ENCODE data around the gene PTPN23.
A peak's percentile ranks its signal among the peaks of the same experiment; 100 is the strongest.

PTPN23 gene

GRCh38 chr3:47420044-47420430 lies 39.2 kb downstream of the PTPN23 start:
- Histone ChIP-seq H3K36me3 (ENCODE audit: low read length) (no peaks in the 10 kb centered on the region), H3F3A (ENCODE audit: insufficient read depth) (0 out of 2 replicates have a peak, but pooled peaks cover 9% of the 10 kb centered on the region), H3K9ac (ENCODE audit: low read length) (no peak overlapping the region), H3K9me3 (ENCODE audit: insufficient read depth, low read length) (no peaks in the 10 kb centered on the region), H3K79me2 (ENCODE audit: insufficient read depth, low read length) (no peaks in the 10 kb centered on the region), H4K20me1 (ENCODE audit: low read depth, low read length) (no peaks in the 10 kb centered on the region), H3K27ac (ENCODE audit: low read depth, low read length) (no peak overlapping the region), H3K4me2 (ENCODE audit: low read depth, low read length, poor library complexity, severe bottlenecking) (no peak overlapping the region), H3K27me3 (ENCODE audit: low read length) (no peaks in the 10 kb centered on the region), H3K4me3 (ENCODE audit: insufficient read depth, low read length, poor library complexity, severe bottlenecking) (no peak overlapping the region), H3K9me2 (replicated peaks; ENCODE audit: insufficient read depth, low read length) (no peaks in the 10 kb centered on the region), H2AFZ (ENCODE audit: low read depth, low read length, severe bottlenecking) (no peak overlapping the region)
- TF ChIP-seq EZH2phosphoT487 (conservative IDR thresholded peaks at IDR 0.05; ENCODE audit: low read length) (no peak), CTCF (IDR thresholded peaks at IDR 0.05; ENCODE audit: insufficient read depth, low read length, poor library complexity, severe bottlenecking) (no peak)

- Histone ChIP-seq H3K4me2 (ENCODE audit: low read depth, low read length, poor library complexity, severe bottlenecking) (peak overlapping the region; percentile 49), H3K4me3 (ENCODE audit: insufficient read depth, low read length, poor library complexity, severe bottlenecking) (peak overlapping the region; percentile 23), H3K9ac (ENCODE audit: low read length) (peak overlapping the region; percentile 50), H3K9me3 (ENCODE audit: insufficient read depth, low read length) (no peaks in the 10 kb centered on the region), H3K27ac (ENCODE audit: low read depth, low read length) (peak overlapping the region; percentile 77), H4K20me1 (ENCODE audit: low read depth, low read length) (no peaks in the 10 kb centered on the region), H2AFZ (ENCODE audit: low read depth, low read length, severe bottlenecking) (peak overlapping the region; percentile 53), H3K27me3 (ENCODE audit: low read length) (no peaks in the 10 kb centered on the region), H3K9me2 (replicated peaks; ENCODE audit: insufficient read depth, low read length) (no peaks in the 10 kb centered on the region), H3F3A (ENCODE audit: insufficient read depth) (0 out of 2 replicates have a peak, but pooled peaks cover 7% of the 10 kb centered on the region), H3K79me2 (ENCODE audit: insufficient read depth, low read length) (no peaks in the 10 kb centered on the region), H3K36me3 (ENCODE audit: low read length) (no peaks in the 10 kb centered on the region)
- TF ChIP-seq CTCF (IDR thresholded peaks at IDR 0.05; ENCODE audit: insufficient read depth, low read length, poor library complexity, severe bottlenecking) (peak; percentile 77), EZH2phosphoT487 (conservative IDR thresholded peaks at IDR 0.05; ENCODE audit: low read length) (no peak)
Measured at GRCh38 chr3:47420511-47421484, 40.0 kb downstream of the PTPN23 start.

GRCh38 chr3:47421741-47422649 lies 41.2 kb downstream of the PTPN23 start:
- no peaks in the 10 kb centered on the region for H3K9me3 ChIP-seq (ENCODE audit: insufficient read depth, low read length)
- no peak overlapping the region for H3K4me3 ChIP-seq (ENCODE audit: insufficient read depth, low read length, poor library complexity, severe bottlenecking)
- no peak for TF ChIP-seq EZH2phosphoT487 (conservative IDR thresholded peaks at IDR 0.05; ENCODE audit: low read length)
- no peak for TF ChIP-seq CTCF (IDR thresholded peaks at IDR 0.05; ENCODE audit: insufficient read depth, low read length, poor library complexity, severe bottlenecking)
- 0 out of 2 replicates have a peak, but pooled peaks cover 5% of the 10 kb centered on the region for H3F3A ChIP-seq (ENCODE audit: insufficient read depth)
- H3K27ac ChIP-seq (ENCODE audit: low read depth, low read length): peak overlapping the region; percentile 77
- H3K9me2 ChIP-seq (replicated peaks; ENCODE audit: insufficient read depth, low read length): no peaks in the 10 kb centered on the region
- H4K20me1 ChIP-seq (ENCODE audit: low read depth, low read length): no peaks in the 10 kb centered on the region
- peak overlapping the region; percentile 50 for H3K9ac ChIP-seq (ENCODE audit: low read length)
- no peaks in the 10 kb centered on the region for H3K79me2 ChIP-seq (ENCODE audit: insufficient read depth, low read length)
- H3K4me2 ChIP-seq (ENCODE audit: low read depth, low read length, poor library complexity, severe bottlenecking): peak overlapping the region; percentile 49
- no peaks in the 10 kb centered on the region for H3K27me3 ChIP-seq (ENCODE audit: low read length)
- no peaks in the 10 kb centered on the region for H3K36me3 ChIP-seq (ENCODE audit: low read length)
- H2AFZ ChIP-seq (ENCODE audit: low read depth, low read length, severe bottlenecking): no peak overlapping the region
